ENCODE measurements around the gene CSF2RB.

DNA sequence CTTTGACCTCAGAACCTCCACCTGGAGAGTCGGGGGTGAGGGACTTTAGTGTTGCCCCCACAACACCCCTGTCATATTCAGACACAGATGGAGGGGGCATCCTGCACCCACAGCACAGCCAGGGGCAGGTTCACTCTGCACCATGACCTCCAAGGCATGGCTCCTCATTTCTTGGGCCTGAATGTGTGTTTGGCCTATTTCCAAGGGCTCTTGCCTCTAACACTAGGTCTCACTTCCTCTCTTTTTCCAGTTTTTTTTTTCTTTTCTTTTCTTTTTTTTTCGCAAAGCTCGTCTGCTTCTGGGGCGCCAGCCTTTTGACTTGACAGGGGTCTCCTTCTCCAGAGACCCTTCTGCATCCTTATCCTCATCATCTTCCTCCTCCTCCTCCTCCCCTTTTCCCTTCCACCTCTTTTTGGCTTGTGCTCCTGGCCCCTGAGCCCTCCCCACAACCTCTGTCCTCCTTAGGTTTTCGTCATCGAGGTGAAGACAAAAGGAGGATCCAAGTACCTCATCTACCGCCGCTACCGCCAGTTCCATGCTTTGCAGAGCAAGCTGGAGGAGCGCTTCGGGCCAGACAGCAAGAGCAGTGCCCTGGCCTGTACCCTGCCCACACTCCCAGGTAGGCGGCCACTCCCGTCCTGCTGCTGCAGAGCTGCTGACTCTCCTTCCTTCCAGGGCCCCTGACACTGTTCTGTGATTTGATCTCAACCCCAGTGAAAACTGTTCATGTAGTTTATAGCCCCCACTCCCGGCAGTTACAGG is 48.8 kb upstream of the CSF2RB start:
- TF ChIP-seq CTCF (IDR thresholded peaks at IDR 0.05) = no peak
- no peak for TF ChIP-seq POLR2A (IDR thresholded peaks at IDR 0.05)
